Natural killer cell (primary cell): ENCODE data around the gene MYADML2. TPM values are rescaled to one million over a fixed set of nuclear protein-coding genes. Genes with fewer than 3 reads are reported as not detected.

Source experiments
- ATAC-seq, 3 donors: fragments of 150-1000 bp in 2 of 3; fragments of 200-7000 bp in 1 of 3; cut with Tn5 transposase; 1 replicate in 1 of 3; 2 replicates in 2 of 3; pipeline ENCODE4 v1.10.0; 2021; ENCODE audit warnings: mild to moderate bottlenecking in 2 of 3, moderate library complexity in 2 of 3
- DNase-seq, 2 donors: peaks; one replicate each; pipeline versions ENCODE4 v3.0.0 to v3.0.0-alpha.2; 2013 to 2021; ENCODE audit warnings: mixed read lengths in 1 of 2
- H3K27ac ChIP-seq: one replicate; pipeline ENCODE4 v1.5.1; 2013; ENCODE audit warnings: mild to moderate bottlenecking, low read length
- H3K27me3 ChIP-seq: one replicate; pipeline ENCODE4 v1.6.1; 2013; ENCODE audit warnings: low read length; ENCODE audit not compliant: control insufficient read depth, insufficient read depth
- H3K36me3 ChIP-seq: one replicate; pipeline ENCODE4 v1.6.1; 2013; ENCODE audit warnings: low read length; ENCODE audit not compliant: control insufficient read depth, insufficient read depth
- H3K4me1 ChIP-seq: one replicate; pipeline ENCODE4 v1.6.1; 2013; ENCODE audit warnings: low read length; ENCODE audit not compliant: control insufficient read depth, insufficient read depth
- H3K4me3 ChIP-seq: one replicate; pipeline ENCODE4 v1.5.1; 2013; ENCODE audit warnings: low read length
- H3K9me3 ChIP-seq: one replicate; pipeline ENCODE4 v1.6.1; 2013; ENCODE audit warnings: low read length; ENCODE audit not compliant: control insufficient read depth, insufficient read depth
- H3K27ac Mint-ChIP-seq, 2 donors: one replicate each; pipeline ENCODE4 v1.8.0; 2022; ENCODE audit warnings: mild to moderate bottlenecking in 2 of 2, mixed read lengths in 2 of 2, moderate library complexity in 1 of 2
- H3K27me3 Mint-ChIP-seq, 2 donors: one replicate each; pipeline ENCODE4 v1.8.0; 2022; ENCODE audit warnings: low read depth in 2 of 2, mixed read lengths in 2 of 2
- H3K36me3 Mint-ChIP-seq: one replicate; pipeline ENCODE4 v1.8.0; 2022; ENCODE audit warnings: mixed read lengths
- H3K4me1 Mint-ChIP-seq, 2 donors: one replicate each; pipeline ENCODE4 v1.8.0; 2022; ENCODE audit warnings: mixed read lengths in 2 of 2
- H3K4me3 Mint-ChIP-seq: one replicate; pipeline ENCODE4 v1.8.0; 2022; ENCODE audit warnings: mild to moderate bottlenecking, moderate library complexity, mixed read lengths
- H3K9me3 Mint-ChIP-seq, 2 donors: one replicate each; pipeline ENCODE4 v1.8.0; 2022; ENCODE audit warnings: mixed read lengths in 2 of 2
- CTCF ChIP-seq: fragments of 200-600 bp; IDR thresholded peaks from one replicate; pipeline ENCODE4 v1.8.0; 2022; ENCODE audit warnings: antibody characterized with exemption
- WGBS: methylation state at CpG from one replicate; pipeline ENCODE4 v1.1.7; 2013; ENCODE audit warnings: missing lambda C conversion rate; ENCODE audit not compliant: insufficient coverage; 5-methylcytosine and 5-hydroxymethylcytosine counted together
- intact Hi-C: fragments of 100-400 bp; cut with micrococcal nuclease; formaldehyde crosslinking; loops from one replicate; pipeline ENCODE4 v1.14.2; 2022
- total RNA-seq, 4 donors: library from RNA; stranded (reverse); fragments of 120-200 nt in 1 of 4; gene quantifications; one replicate each; pipeline versions ENCODE4 v1.2.3 to v1.2.4, GENCODE V29; 2013 to 2022

MYADML2 gene
- total RNA-seq, 3 donors from 2014 or later (not counting 1 experiment from before 2014, with no cell fraction given), result not detected

GRCh38 chr17:81913394-81914102 is 33.5 kb downstream of the MYADML2 start:
- no peak overlapping the region for H3K4me3 ChIP-seq
- ATAC-seq, result no peak
- H3K27me3 ChIP-seq, result no peaks in the 10 kb centered on the region
- DNase-seq, result no peak
- H3K27ac ChIP-seq, result no peak overlapping the region
- peaks cover 42% of the 10 kb centered on the region for H3K36me3 ChIP-seq
- Mint-ChIP-seq H3K4me1 (peaks cover 26 to 46% of the 10 kb centered on the region in 2 donors), H3K27ac (no peak overlapping the region), H3K4me3 (peak overlapping the region; percentile 17), H3K27me3 (no peaks in the 10 kb centered on the region), H3K9me3 (no peaks in the 10 kb centered on the region), H3K36me3 (no peaks in the 10 kb centered on the region)
- no peak for TF ChIP-seq CTCF
- H3K4me1 ChIP-seq, result peaks cover 42% of the 10 kb centered on the region
- 97% methylated on average over 31 of the region's 31 CpGs for WGBS
- H3K9me3 ChIP-seq, result no peaks in the 10 kb centered on the region
- intact Hi-C loops, result no loop called here

GRCh38 chr17:81912441-81913309 is 34.4 kb downstream of the MYADML2 start:
- Histone ChIP-seq H3K4me3 (no peak overlapping the region), H3K4me1 (peaks cover 37% of the 10 kb centered on the region), H3K9me3 (no peaks in the 10 kb centered on the region), H3K27ac (no peak overlapping the region), H3K27me3 (no peaks in the 10 kb centered on the region), H3K36me3 (peaks cover 50% of the 10 kb centered on the region)
- DNase-seq, result no peak
- intact Hi-C loops, result no loop called here
- Mint-ChIP-seq H3K4me1 (peaks cover 20 to 40% of the 10 kb centered on the region in 2 donors), H3K4me3 (peak overlapping the region; percentile 40), H3K27ac (no peak overlapping the region), H3K36me3 (no peaks in the 10 kb centered on the region), H3K9me3 (no peaks in the 10 kb centered on the region), H3K27me3 (no peaks in the 10 kb centered on the region)
- TF ChIP-seq CTCF, result no peak
- ATAC-seq, result no peak
- WGBS, result 94% methylated on average over 30 of the region's 32 CpGs

GRCh38 chr17:81911969-81912368 is 35.1 kb downstream of the MYADML2 start:
- peak overlapping the region in 1 of 2 donors; percentile 71 for H3K27ac Mint-ChIP-seq
- H3K4me1 ChIP-seq, result peaks cover 31% of the 10 kb centered on the region
- peak overlapping the region; percentile 48 for H3K27ac ChIP-seq
- no peaks in the 10 kb centered on the region for H3K36me3 Mint-ChIP-seq
- TF ChIP-seq CTCF, result no peak
- no peaks in the 10 kb centered on the region for H3K9me3 ChIP-seq
- no peaks in the 10 kb centered on the region for H3K27me3 Mint-ChIP-seq
- H3K4me1 Mint-ChIP-seq, result peaks cover 15 to 35% of the 10 kb centered on the region in 2 donors
- H3K4me3 ChIP-seq, result no peak overlapping the region
- WGBS, result 85% methylated on average over 19 of the region's 19 CpGs
- H3K9me3 Mint-ChIP-seq, result no peaks in the 10 kb centered on the region
- no peak for ATAC-seq
- no peaks in the 10 kb centered on the region for H3K27me3 ChIP-seq
- H3K36me3 ChIP-seq, result peaks cover 57% of the 10 kb centered on the region
- H3K4me3 Mint-ChIP-seq, result peak overlapping the region; percentile 72
- intact Hi-C loops, result no loop called here
- DNase-seq, result no peak
